Karpas-422 (cell line): ENCODE results near the gene FAM13C. TPM values are rescaled to one million over a fixed set of nuclear protein-coding genes. Genes with fewer than 3 reads are reported as not detected.

Experiments used
- DNase-seq: peaks from one replicate; pipeline ENCODE4 v3.0.0-alpha.2; 2015
- H2AFZ ChIP-seq: fragments of 200-600 bp; sonication (generic); 2 replicates; pipeline ENCODE4 v1.6.1; 2014; ENCODE audit warnings: antibody characterized with exemption, low read length, mixed read lengths
- H3K27ac ChIP-seq: fragments of 200-600 bp; sonication (generic); 2 replicates; pipeline ENCODE4 v1.5.1; 2014; ENCODE audit warnings: mild to moderate bottlenecking, low read length, moderate library complexity
- H3K27me3 ChIP-seq: fragments of 200-600 bp; sonication (generic); 2 replicates; pipeline ENCODE4 v1.6.1; 2014; ENCODE audit warnings: low read length, mixed read lengths
- H3K36me3 ChIP-seq: fragments of 200-600 bp; sonication (generic); 2 replicates; pipeline ENCODE4 v1.6.1; 2014; ENCODE audit warnings: low read length, mixed read lengths; ENCODE audit not compliant: insufficient read depth
- H3K4me1 ChIP-seq: fragments of 200-600 bp; sonication (generic); 2 replicates; pipeline ENCODE4 v1.6.1; 2014; ENCODE audit warnings: mild to moderate bottlenecking, low read length, mixed read lengths
- H3K4me2 ChIP-seq: fragments of 200-600 bp; sonication (generic); 2 replicates; pipeline ENCODE4 v1.6.1; 2014; ENCODE audit warnings: low read length, low read depth, mild to moderate bottlenecking; ENCODE audit not compliant: poor library complexity, severe bottlenecking
- H3K4me3 ChIP-seq: fragments of 200-600 bp; sonication (generic); 2 replicates; pipeline ENCODE4 v1.5.1; 2014; ENCODE audit warnings: mild to moderate bottlenecking, antibody characterized with exemption, low read length, mixed read lengths
- H3K79me2 ChIP-seq: fragments of 200-600 bp; sonication (generic); 2 replicates; pipeline ENCODE4 v1.6.1; 2014; ENCODE audit warnings: mild to moderate bottlenecking, low read length, mixed read lengths
- H3K9ac ChIP-seq: fragments of 200-600 bp; sonication (generic); 2 replicates; pipeline ENCODE4 v1.6.0; 2014; ENCODE audit warnings: low read length
- H3K9me2 ChIP-seq: fragments of 200-600 bp; sonication (generic), shearing (Covaris generic); replicated peaks from 2 replicates; pipeline ENCODE4 v1.6.0; 2014; ENCODE audit warnings: mild to moderate bottlenecking, low read length, moderate library complexity; ENCODE audit not compliant: insufficient read depth
- H3K9me3 ChIP-seq: fragments of 300-700, 200-600 bp; sonication (generic); 2 replicates; pipeline ENCODE4 v1.6.1; 2014; ENCODE audit warnings: low read length, mixed read lengths
- H4K20me1 ChIP-seq: fragments of 200-600 bp; sonication (generic); 2 replicates; pipeline ENCODE4 v1.6.1; 2014; ENCODE audit warnings: mild to moderate bottlenecking, antibody characterized with exemption, low read length, low read depth; ENCODE audit not compliant: insufficient read depth
- total RNA-seq: library from RNA; depleted of rRNA; stranded (reverse); fragments of >200 nt; shearing (Covaris generic); gene quantifications from 2 replicates; pipeline ENCODE4 v1.2.3, GENCODE V29; 2014; ENCODE audit warnings: low replicate concordance

Gene FAM13C
- total RNA-seq, 1 experiment from 2014 or later, result not detected

GRCh38 chr10:59311025-59311424, 51.3 kb downstream of the FAM13C start:
- no peak overlapping the region for H3K9ac ChIP-seq
- no peak overlapping the region for H3K4me3 ChIP-seq
- no peak overlapping the region for H3K27ac ChIP-seq
- no peaks in the 10 kb centered on the region for H3K27me3 ChIP-seq
- no peaks in the 10 kb centered on the region for H3K9me2 ChIP-seq
- H3K9me3 ChIP-seq, result no peaks in the 10 kb centered on the region
- H3K4me2 ChIP-seq, result no peak overlapping the region
- no peaks in the 10 kb centered on the region for H3K79me2 ChIP-seq
- H3K36me3 ChIP-seq, result no peaks in the 10 kb centered on the region
- H2AFZ ChIP-seq, result no peak overlapping the region
- no peaks in the 10 kb centered on the region for H3K4me1 ChIP-seq
- no peak for DNase-seq
- H4K20me1 ChIP-seq, result no peaks in the 10 kb centered on the region

GRCh38 chr10:59310324-59310914, 51.9 kb downstream of the FAM13C start:
- Histone ChIP-seq H3K4me2 (no peak overlapping the region), H3K27ac (no peak overlapping the region), H2AFZ (no peak overlapping the region), H3K4me3 (no peak overlapping the region), H3K36me3 (no peaks in the 10 kb centered on the region), H3K9me2 (no peaks in the 10 kb centered on the region), H3K79me2 (no peaks in the 10 kb centered on the region), H3K9ac (no peak overlapping the region), H3K4me1 (no peaks in the 10 kb centered on the region), H3K27me3 (no peaks in the 10 kb centered on the region), H4K20me1 (no peaks in the 10 kb centered on the region), H3K9me3 (no peaks in the 10 kb centered on the region)
- DNase-seq, result no peak

- H3K4me3 ChIP-seq, result no peak overlapping the region
- no peak for DNase-seq
- no peak overlapping the region for H3K27ac ChIP-seq
These were observed 57.7 kb downstream of the FAM13C start for GRCh38 chr10:59304521-59305097.

GRCh38 chr10:59303018-59303417, 59.3 kb downstream of the FAM13C start:
- no peak overlapping the region for H3K4me2 ChIP-seq
- H3K9ac ChIP-seq, result no peak overlapping the region
- H3K79me2 ChIP-seq, result no peaks in the 10 kb centered on the region
- H3K27ac ChIP-seq, result no peak overlapping the region
- no peaks in the 10 kb centered on the region for H3K36me3 ChIP-seq
- DNase-seq, result no peak
- peaks cover 8% of the 10 kb centered on the region for H3K4me1 ChIP-seq
- no peaks in the 10 kb centered on the region for H3K9me3 ChIP-seq
- no peaks in the 10 kb centered on the region for H3K27me3 ChIP-seq
- no peak overlapping the region for H2AFZ ChIP-seq
- H4K20me1 ChIP-seq, result no peaks in the 10 kb centered on the region
- H3K4me3 ChIP-seq, result no peak overlapping the region
- H3K9me2 ChIP-seq, result no peaks in the 10 kb centered on the region

More at GRCh38 chr10:59304521-59305097, 57.7 kb downstream of the FAM13C start:
- Histone ChIP-seq H3K9me3 (no peaks in the 10 kb centered on the region), H3K27me3 (no peaks in the 10 kb centered on the region), H3K79me2 (no peaks in the 10 kb centered on the region), H3K9me2 (no peaks in the 10 kb centered on the region), H3K4me1 (peaks cover 8% of the 10 kb centered on the region), H3K9ac (no peak overlapping the region), H4K20me1 (no peaks in the 10 kb centered on the region), H3K4me2 (no peak overlapping the region), H2AFZ (no peak overlapping the region), H3K36me3 (no peaks in the 10 kb centered on the region)

GRCh38 chr10:59302381-59302780, 60.0 kb downstream of the FAM13C start:
- Histone ChIP-seq H3K9ac (no peak overlapping the region), H3K27me3 (no peaks in the 10 kb centered on the region), H3K36me3 (no peaks in the 10 kb centered on the region), H2AFZ (no peak overlapping the region), H3K27ac (no peak overlapping the region), H3K4me2 (no peak overlapping the region), H4K20me1 (no peaks in the 10 kb centered on the region), H3K9me3 (no peaks in the 10 kb centered on the region), H3K79me2 (no peaks in the 10 kb centered on the region), H3K9me2 (no peaks in the 10 kb centered on the region), H3K4me1 (peaks cover 8% of the 10 kb centered on the region), H3K4me3 (no peak overlapping the region)
- DNase-seq, result no peak

- Histone ChIP-seq H3K4me3 (no peak overlapping the region), H2AFZ (no peak overlapping the region), H3K9me2 (no peaks in the 10 kb centered on the region), H3K4me2 (no peak overlapping the region), H3K27ac (no peak overlapping the region), H3K36me3 (no peaks in the 10 kb centered on the region), H3K9ac (no peak overlapping the region), H3K79me2 (no peaks in the 10 kb centered on the region), H3K9me3 (no peaks in the 10 kb centered on the region), H3K27me3 (no peaks in the 10 kb centered on the region), H3K4me1 (peaks cover 8% of the 10 kb centered on the region), H4K20me1 (no peaks in the 10 kb centered on the region)
- DNase-seq, result no peak
These were observed 61.1 kb downstream of the FAM13C start for GRCh38 chr10:59301067-59301754.

GRCh38 chr10:59300386-59300785, 62.0 kb downstream of the FAM13C start:
- Histone ChIP-seq H3K27ac (no peak overlapping the region), H3K9me2 (no peaks in the 10 kb centered on the region), H3K4me2 (no peak overlapping the region), H3K4me3 (no peak overlapping the region), H3K4me1 (peaks cover 8% of the 10 kb centered on the region), H3K9me3 (no peaks in the 10 kb centered on the region), H3K9ac (no peak overlapping the region), H4K20me1 (no peaks in the 10 kb centered on the region), H3K36me3 (no peaks in the 10 kb centered on the region), H2AFZ (no peak overlapping the region), H3K79me2 (no peaks in the 10 kb centered on the region), H3K27me3 (no peaks in the 10 kb centered on the region)
- DNase-seq, result no peak

GRCh38 chr10:59299933-59300332, 62.4 kb downstream of the FAM13C start:
- Histone ChIP-seq H3K79me2 (no peaks in the 10 kb centered on the region), H3K4me1 (peaks cover 8% of the 10 kb centered on the region), H3K27ac (no peak overlapping the region), H3K4me2 (no peak overlapping the region), H3K9me3 (no peaks in the 10 kb centered on the region), H2AFZ (no peak overlapping the region), H4K20me1 (no peaks in the 10 kb centered on the region), H3K9ac (no peak overlapping the region), H3K27me3 (no peaks in the 10 kb centered on the region), H3K9me2 (no peaks in the 10 kb centered on the region), H3K4me3 (no peak overlapping the region), H3K36me3 (no peaks in the 10 kb centered on the region)
- no peak for DNase-seq
